Measurements from ENCODE around the gene CDC6.
"Not testable (repeated sequence)": the region's sequence is repeated elsewhere in the genome, so short reads cannot be mapped to it uniquely, and the experiment has no call there.

The CDC6 gene

DNA sequence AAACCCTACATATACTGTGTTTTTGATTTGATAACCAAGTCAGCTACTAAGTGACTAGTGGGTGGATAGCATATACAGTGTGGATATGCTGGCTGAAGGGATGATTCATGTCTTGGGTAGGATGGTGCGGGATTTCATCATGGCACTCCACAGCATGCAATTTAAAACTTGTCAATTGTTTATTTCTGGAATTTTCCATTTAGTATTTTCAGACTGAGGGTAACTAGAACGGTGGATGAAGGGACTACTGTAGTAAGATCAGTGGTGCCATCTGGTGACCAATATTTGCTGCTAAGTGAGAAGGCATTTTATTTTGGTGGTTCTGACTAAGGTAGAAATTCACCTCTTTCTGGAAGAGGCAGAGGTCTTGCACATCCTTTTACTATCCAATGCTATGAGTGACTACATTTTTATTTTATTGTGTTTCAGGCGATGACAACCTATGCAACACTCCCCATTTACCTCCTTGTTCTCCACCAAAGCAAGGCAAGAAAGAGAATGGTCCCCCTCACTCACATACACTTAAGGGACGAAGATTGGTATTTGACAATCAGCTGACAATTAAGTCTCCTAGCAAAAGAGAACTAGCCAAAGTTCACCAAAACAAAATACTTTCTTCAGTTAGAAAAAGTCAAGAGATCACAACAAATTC, 3.1 kb downstream of the CDC6 start:
- peak in 1 of 2 experiments; percentile 14 for DNase-seq

GRCh38 chr17:40291281-40291664, 3.6 kb downstream of the CDC6 start:
- no peak for DNase-seq

DNA sequence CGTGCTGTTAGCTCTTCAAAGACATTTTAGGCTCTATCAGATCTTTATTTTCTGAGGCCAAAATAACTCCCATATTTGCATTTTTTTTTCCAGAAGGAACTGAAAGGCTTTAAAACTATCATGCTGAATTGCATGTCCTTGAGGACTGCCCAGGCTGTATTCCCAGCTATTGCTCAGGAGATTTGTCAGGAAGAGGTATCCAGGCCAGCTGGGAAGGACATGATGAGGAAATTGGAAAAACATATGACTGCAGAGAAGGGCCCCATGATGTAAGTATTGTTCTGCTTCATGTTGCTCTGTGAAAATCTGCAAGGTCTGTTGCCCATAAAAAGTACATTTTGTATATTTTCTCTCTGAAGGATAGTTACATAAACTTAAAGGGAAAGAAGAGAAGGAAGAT, 5.7 kb downstream of the CDC6 start:
- DNase-seq = no peak

GRCh38 chr17:40295488-40296436, 8.1 kb downstream of the CDC6 start:
- DNase-seq = no peak

- DNase-seq = no peak
Observed at GRCh38 chr17:40297511-40297910, 9.8 kb downstream of the CDC6 start.

- DNase-seq = no peak
Observed at GRCh38 chr17:40298726-40299125, 11.0 kb downstream of the CDC6 start.

GRCh38 chr17:40299159-40299757, 11.6 kb downstream of the CDC6 start:
- DNase-seq = not testable (repeated sequence)

DNA sequence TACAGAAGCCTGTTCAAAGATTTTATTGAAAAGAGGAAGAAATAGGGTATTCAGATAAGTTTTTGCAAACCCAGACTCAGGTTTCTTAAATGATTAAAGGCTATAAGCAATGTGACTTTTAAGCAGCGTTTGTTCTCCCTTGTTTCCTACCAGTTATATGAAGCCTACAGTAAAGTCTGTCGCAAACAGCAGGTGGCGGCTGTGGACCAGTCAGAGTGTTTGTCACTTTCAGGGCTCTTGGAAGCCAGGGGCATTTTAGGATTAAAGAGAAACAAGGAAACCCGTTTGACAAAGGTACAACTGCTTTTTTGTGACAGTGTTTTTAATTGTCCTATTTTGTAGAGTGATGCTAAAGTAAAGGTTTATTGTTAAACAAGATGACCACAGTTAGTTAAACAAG, 13.6 kb downstream of the CDC6 start:
- no peak for DNase-seq

DNA sequence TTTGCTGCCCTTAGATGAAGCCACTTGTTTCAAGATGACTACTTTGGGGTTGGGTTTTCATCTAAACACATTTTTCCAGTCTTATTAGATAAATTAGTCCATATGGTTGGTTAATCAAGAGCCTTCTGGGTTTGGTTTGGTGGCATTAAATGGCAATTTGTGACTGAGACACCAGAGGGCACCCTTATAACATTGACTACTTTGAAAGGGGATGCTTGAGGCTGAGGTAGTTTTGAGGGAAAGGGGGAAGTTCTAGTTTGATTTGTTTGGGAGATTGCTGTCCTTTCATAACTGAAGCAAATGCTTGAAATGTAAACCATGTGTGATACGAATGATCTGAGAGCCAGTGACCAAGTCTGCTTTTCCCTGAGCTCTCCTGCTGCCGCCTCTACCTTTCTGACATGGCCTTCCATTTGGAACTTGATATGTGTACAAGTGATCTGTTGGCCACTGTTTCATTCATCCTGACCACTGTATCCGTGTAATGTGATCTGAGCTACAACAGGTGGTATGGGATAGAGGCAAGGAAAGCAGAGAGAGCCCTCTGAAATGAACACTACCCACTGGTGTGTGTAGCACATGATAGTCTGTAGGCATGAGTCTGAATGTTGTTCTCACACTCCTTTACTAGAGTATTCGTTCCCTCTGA, 15.5 kb downstream of the CDC6 start:
- peak in 1 of 2 experiments; percentile 43 for DNase-seq

GRCh38 chr17:40303708-40304551, 16.3 kb downstream of the CDC6 start:
- no peak for DNase-seq

- DNase-seq = not testable (repeated sequence)
Observed at GRCh38 chr17:40304552-40304863, 16.8 kb downstream of the CDC6 start.

DNA sequence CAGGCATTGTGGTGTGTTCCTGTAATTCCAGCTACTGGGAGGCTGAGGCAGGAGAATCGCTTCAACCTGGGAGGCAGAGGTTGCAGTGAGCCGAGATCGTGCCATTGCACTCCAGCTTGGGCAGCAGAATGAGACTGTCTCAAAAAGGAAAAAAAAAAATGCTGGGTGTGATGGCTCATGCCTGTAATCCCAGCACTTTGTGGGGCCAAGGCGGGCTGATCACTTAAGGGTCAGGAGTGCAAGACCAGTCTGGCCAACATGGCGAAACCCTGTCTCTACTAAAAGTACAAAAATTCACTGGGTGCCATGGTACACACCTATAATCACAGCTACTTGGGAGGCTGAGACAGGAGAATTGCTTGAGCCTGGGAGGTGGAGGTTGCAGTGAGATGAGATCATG, 17.2 kb downstream of the CDC6 start:
- not testable (repeated sequence) for DNase-seq

- DNase-seq = no peak
Observed at GRCh38 chr17:40306395-40306794, 18.7 kb downstream of the CDC6 start.

GRCh38 chr17:40307001-40307730, 19.5 kb downstream of the CDC6 start:
- DNase-seq = no peak

GRCh38 chr17:40307740-40308239, 20.1 kb downstream of the CDC6 start:
- DNase-seq = no peak

DNA sequence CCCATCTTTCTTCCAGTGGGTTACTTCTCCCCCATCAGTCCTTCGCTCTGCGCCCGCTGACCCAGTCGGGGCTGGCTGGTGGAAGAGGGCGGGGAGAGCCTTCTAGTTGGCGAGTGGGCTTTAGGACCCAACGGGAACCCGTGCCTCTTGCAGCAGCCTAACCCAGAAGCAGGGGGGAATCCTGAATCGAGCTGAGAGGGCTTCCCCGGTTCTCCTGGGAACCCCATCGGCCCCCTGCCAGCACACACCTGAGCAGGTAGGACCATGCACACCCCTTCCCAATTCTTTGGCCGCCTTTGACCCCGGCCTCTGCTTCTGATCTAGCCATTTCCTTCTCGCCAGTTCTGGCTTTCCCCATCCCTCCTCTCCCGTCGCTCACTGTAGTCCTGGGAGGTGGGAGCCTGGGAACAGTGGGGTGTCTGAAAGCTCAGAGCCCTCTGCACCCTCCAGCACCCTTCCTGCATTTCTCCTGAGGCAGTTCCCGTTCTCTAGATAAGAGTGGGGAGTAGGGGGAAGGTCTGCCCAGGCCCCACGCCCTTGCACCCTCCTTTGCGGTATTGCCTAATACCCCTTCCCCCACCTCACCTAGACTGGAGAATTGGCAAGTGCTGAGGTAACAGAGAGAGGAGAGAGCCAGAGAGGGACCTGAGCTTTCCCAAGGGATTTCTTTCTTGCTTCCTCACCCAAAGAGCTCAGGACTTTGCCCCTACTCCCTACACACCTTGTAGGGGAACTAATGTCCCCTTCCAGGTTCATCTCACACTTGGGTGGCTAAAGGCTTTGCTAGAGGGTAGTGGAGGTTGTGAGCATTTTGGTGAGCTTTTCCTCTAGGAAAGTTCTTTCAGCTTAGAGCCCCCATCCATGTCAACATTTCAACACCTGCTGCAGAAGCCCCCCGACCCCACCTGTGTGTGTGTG, 21.6 kb downstream of the CDC6 start, which contains the start of gene RARA:
Gene RARA (plus strand): TSS at position 150 of the 918 bp plus-strand sequence. CDS start 22,039 bp downstream, outside the sequence.
- no peak for DNase-seq

- DNase-seq = no peak
Observed at GRCh38 chr17:40309949-40310510, 22.4 kb downstream of the CDC6 start.

- no peak for DNase-seq
Observed at GRCh38 chr17:40310882-40311391, 23.3 kb downstream of the CDC6 start.

DNA sequence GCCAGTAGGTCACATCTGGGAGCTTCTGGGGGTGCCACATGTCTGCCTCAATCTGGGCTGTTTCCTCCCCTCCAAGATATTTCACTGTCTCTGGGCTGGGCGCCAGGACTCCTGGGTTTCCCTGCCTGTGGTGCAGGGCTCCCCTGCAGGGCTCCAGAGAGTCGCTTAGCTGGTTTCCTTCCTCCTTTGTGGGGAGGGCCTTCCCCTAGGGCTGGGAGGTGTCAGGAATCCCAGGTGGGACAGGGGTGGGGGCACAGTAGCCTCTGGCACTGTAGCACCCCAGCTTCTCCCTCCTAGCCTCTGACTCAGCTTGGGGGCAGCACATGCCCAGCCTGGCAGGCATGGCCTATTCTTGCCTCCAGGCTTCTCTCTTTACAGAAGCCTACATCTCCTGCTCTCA, 23.9 kb downstream of the CDC6 start:
- DNase-seq = no peak
